HPDE6-E6E7 (cell line): Measurements from ENCODE around the gene NT5C1A.

Experiments used
- DNase-seq: peaks from one replicate; pipeline ENCODE4 v3.0.0; 2011; ENCODE audit warnings: missing footprints; ENCODE audit errors: extremely low spot score

The NT5C1A gene

DNA sequence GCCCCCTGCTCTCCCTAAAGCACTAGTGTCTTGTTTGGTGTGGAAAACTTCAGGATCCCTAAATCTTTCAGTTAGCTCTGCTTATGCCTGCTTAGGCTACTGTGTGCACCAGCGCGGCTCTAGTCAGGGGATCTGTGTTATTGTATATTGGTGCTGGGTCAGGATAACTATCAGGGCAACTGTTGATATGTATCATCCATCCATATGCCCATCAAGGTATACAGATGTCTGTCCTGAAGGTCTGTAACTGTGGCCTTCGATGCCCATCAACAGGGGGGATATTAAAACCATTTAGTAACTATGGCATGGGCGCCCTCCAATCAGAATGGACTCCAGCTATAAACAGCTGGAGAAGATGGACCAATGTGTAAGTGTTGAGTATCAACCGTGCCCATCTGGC, 12.4 kb downstream of the NT5C1A start:
- DNase-seq = no peak

DNA sequence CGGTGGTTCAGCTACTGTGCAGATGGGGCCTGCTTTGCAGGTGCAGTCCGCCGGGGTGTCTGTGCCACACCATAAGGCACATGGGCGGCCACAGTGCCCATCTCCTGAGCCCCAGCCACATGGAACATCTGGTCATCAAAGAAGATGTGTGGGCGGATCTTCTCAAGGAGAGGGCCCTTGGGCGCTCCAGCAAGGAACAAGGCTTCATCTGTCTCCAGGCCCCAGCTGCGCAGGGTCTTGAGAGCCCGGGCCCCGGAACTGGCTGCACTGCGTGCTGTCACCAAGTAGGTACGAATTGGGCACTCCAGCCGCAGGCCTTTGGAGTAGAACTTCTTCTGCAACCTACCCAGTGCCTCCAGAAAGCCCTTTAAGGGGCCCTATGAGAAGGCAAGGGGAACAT, 12.8 kb downstream of the NT5C1A start:
- DNase-seq = no peak

DNA sequence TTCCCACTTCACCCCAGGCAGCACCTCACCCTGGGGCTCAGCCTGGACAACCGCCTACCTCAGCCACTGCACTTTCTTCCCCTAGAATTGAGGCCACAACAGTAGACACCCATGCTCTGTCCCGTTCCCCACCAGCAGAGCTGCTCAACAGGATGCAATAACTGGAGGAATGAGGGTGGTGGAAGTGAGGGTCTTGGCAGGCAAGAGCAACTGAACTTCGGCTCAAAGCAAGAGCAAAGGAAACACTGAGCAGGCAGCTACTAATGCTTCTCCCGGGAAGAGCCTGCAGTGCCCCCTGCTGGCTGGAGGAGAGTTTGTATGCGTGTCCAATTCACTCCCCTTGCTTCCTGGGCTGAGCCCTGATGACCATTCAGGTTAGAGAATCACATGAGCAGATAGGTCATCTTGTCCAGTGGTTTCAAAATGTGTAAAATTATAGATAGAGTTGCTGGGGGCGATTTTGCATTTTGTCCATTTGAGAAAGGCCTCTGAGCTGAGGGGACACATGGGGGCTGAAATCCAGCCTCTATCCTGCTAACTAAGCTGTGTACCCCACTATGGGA, 13.9 kb downstream of the NT5C1A start:
- DNase-seq = no peak

DNA sequence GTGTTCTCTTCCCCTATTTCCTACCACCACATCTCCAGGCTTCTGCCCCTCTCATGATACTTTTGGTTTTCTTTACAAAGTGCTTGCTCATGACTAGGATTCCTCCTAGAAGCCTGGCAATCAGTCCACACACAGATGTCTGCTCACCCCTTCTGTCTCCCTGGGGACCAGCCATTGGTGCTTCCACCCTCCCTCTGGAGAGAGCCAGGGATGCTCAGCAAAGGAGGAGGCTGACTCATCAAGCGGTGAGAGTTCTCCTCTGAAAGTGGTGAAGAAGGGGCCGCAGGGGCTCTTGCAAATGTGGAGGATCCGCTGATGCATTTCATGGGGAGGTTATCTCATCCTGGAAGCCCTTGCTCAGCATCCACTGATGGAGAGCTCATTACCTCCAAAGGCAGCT, 14.5 kb downstream of the NT5C1A start:
- DNase-seq = no peak

DNA sequence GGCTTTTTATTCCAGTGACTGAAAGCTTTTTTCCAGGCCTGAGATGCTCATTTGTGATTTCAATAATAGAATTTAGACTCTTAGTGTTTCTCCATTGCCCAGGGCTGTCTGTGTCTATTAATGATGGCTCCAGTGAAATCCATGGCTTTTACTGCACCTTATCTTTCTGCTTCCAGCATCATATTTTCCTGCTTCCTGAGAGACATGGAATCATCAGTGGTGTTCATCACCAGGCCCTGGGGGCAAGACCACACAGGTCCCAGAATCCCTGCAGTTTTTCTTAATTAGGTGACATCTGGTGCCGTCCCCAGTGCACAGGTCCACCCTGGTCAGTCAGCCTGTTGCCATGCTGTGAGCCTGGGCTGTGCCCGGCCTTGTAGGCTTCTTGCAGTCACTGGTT, 15.5 kb downstream of the NT5C1A start:
- DNase-seq = no peak

DNA sequence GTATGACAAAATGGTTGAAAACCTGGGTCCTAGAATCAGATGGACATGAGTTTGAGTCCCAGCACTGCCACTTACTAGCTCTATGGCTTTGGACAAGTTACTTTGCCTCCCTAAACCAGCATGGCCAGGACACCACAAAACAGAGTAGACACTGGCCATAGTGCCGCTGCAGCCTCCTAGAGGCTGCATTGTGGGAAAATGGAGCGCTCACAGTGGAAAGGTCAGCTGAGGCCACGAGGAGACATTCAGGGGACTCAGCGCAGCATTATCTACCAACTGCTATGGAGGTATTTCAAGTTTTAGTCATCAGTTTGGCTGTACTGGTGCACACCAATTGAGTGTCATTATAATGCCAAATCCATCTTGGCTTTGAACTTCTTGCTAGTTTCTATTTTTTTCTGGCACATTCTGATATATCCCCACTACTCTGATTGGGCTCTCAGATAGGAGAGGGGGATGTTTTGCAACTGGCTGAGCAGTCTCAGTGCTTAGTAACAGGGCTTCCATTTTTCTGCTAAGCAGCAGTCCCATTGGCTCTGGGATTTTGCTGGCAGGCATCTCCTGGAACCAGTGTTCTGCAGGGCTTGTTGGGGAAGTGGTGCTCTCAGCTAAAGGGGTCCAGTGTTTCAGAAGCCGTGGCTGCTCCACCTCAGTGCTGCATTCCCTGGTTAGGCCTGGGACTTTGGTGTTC, 16.2 kb downstream of the NT5C1A start:
- DNase-seq = no peak

GRCh38 chr1:39654291-39654690, 17.6 kb downstream of the NT5C1A start:
- no peak for DNase-seq

- DNase-seq = peak; percentile 55
Measured at GRCh38 chr1:39653546-39654031, 18.3 kb downstream of the NT5C1A start.

DNA sequence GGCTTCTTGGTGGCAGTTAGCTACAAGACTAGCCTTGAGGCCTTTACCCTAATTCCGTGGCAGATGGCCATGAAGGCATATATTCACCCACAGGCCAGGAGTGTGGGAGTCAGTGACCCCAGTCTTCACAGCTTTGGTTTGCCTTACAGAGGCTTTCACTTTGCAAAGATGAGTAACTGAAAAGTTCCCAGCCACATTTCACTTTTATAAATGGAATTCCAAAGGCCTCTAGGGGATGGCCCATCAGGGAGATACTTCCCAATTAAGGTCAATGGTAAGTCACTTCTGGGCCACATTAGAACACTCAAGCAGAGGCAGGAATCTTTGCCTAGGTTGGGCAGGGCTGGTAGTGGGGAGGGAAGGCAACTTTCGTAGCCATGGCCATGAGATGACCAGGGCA, 19.4 kb downstream of the NT5C1A start:
- DNase-seq = no peak

GRCh38 chr1:39652105-39652504, 19.8 kb downstream of the NT5C1A start:
- no peak for DNase-seq

DNA sequence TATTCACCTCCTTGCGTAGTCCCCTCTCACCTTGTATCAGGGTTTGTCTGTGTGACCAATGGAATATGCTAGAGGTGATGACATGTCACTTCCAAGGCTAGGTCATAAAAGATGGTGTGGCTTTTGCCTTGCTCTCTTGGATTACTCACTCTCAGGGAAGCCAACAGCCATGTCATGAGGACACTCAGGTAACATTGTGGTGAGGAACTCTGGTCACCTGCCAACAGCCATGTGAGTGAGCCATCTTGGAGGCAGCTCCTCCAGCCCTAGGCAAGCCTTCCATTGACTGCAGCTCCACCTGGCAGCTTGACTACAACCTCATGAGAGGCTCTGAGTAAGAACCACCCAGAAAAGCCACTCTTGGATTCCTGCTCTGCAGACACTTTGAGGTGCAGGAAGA, 21.5 kb downstream of the NT5C1A start:
- DNase-seq = no peak

DNA sequence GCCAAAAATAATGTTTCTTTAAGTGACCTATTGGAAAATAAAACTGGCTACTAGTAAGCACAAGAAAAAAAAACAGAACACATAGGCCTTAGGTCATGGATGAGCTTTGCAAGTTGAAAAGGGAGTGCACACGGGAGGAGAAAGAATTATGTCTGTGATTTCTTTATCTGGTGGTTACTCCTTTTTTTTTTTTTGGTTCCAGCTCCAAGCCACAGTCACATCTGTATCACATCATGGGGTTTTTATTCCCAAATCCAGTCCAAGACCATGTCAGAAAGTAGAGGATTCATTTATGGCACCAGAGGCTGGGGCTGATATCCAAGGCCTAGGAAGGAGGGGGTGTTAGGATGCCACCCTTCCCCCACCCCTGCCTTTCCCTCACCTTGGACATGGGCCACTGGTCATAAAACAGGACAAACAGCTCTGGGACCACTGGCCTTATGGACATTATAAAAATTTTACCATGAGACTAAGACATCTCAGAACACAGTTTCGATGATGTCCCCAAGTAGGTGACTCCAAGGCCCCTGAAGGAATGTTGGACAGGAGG, 22.2 kb downstream of the NT5C1A start:
- DNase-seq = no peak

GRCh38 chr1:39648496-39648895, 23.4 kb downstream of the NT5C1A start:
- no peak for DNase-seq

DNA sequence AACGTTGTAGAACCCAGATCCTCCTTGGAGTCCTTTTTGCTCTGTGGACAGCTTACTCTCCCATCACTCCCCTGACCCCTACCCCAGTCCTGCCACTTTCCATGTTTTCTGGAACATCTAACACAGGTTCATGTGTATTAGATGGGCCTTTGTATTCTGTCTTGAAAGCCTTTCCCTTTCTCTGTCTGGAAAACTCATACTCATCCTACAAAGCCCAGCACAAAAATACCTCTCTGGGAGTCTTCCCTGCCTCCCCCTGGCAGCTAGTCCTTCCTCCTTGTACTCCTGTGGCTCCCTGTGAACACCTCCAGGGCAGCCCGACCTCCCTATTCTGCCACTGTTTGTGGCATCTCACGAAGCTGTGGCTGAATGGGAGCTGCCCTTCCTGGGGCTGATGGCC, 24.7 kb downstream of the NT5C1A start:
- no peak for DNase-seq

DNA sequence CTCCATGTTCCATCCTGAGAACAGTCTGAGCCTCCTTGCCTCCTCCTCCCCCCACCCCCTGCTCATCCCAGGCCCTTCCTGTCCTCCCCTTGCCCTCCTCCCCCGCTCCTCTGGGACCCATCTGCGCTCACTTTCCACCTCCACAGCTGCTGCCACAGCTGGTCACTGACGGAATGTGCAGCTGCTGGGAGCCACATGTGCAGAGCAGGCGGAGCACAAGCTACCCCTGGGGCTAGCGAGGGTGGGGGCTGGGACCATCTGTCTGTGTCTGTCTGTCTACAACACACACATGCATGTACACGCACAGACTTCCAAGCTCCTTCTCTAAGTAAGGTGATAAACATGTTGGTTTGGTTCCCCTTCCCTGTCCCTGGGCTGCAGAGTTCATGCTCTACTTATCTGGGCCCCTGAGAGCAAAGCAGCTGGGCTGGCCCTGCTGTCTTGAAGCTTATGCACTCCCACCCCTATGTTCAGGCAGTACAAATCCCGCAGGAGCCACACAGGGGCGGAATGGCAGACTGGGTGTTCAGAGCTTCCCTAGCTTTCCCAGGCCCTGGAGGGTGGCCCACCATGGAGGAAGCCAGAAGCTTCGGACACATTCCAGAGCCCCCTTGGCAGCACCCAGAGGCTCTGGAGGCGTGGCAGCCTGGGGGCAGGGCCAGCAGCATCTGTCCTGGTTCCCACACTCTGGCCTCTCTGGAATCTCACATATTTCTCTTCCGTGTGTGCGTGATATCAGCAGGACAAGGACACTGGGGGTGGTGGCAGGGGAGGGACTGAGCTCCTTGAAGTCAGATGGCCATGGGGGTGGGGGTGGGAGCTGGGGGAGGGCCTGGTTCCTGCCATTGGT, 25.4 kb downstream of the NT5C1A start:
- no peak for DNase-seq

DNA sequence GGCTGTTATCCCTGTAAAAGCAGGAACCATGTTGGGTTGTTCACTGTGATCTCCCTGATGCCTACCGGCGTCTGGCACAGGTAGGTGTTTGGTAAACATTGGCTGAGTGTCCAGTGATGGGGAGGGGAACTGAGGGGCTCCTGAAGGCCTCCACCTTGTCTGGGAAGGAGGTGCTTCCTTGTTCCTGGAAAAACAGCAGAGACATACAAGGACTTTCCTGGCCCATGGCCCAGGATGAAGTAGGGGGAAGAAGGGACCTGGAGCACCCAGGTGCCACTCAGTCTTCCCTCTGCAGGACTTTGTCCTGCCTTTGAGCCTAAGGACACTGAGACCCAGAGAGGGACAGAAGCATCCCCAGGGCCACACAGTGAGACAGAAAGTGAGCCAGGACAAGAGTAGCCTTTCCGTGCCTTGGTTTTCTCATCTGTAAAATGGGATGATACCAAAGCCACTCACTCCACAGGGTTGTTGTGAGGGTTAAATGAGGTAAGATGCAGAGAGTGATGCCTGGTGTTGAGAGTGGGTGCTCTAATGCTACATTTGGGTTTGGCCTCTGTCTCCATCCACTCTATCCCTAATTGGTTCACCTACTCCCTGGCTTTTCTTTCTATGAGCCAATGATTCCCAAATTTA, 26.4 kb downstream of the NT5C1A start:
- DNase-seq = no peak

DNA sequence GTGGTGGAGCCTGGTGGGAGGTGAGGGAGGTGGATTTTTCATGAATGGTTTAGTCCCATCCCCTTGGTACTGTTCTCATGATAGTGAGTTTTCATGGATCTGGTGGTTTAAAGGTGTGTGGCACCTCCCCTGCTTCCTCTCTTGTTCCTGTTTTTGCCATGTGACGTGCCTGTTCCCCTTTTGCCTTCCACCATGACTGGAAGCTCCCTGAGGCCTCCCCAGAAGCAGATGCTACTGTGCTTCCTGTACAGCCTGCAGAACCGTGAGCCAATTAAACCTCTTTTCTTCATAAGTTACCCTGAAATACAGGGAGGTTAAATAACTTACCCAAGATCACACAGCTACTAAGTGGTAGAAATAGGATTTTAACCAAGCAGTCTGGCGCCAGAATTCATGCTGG, 28.2 kb downstream of the NT5C1A start:
- no peak for DNase-seq

DNA sequence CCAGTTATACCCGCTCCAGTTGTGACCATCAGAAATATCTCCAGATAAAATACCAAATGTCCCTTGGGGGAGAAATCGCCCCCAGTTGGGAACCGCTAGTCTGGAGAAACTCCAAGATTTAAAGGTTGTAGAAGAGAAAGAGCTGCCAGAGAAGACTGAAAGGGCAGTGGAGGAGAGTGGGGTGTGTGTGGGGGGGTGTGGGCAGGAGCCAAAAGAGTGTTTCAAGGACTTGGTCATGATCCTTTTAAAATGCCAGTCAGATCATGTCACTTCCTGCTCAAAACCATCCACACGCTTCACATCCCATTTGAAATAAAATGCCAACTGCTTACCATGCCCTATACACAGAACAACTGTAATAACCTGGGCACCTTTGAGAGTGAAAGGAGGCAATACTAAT, 29.1 kb downstream of the NT5C1A start:
- DNase-seq = no peak

DNA sequence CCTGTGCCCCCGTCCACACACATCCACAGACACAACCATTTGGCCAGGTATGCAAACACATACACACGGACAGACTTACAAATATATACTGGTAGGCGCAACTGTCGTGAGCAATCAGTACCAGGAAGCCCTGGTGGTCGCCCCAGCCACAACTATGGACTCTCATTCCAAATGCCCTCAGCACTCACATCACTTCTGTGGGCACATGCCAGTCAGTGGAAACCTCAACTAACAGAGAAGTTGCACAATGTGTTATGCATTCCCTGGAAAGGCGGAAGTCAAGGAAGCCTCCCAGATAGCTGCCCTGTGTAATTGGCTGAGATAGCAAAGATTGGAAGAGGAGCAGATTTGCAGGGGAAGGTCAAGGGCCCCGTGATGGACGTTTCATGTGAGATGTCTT, 31.0 kb downstream of the NT5C1A start:
- no peak for DNase-seq

DNA sequence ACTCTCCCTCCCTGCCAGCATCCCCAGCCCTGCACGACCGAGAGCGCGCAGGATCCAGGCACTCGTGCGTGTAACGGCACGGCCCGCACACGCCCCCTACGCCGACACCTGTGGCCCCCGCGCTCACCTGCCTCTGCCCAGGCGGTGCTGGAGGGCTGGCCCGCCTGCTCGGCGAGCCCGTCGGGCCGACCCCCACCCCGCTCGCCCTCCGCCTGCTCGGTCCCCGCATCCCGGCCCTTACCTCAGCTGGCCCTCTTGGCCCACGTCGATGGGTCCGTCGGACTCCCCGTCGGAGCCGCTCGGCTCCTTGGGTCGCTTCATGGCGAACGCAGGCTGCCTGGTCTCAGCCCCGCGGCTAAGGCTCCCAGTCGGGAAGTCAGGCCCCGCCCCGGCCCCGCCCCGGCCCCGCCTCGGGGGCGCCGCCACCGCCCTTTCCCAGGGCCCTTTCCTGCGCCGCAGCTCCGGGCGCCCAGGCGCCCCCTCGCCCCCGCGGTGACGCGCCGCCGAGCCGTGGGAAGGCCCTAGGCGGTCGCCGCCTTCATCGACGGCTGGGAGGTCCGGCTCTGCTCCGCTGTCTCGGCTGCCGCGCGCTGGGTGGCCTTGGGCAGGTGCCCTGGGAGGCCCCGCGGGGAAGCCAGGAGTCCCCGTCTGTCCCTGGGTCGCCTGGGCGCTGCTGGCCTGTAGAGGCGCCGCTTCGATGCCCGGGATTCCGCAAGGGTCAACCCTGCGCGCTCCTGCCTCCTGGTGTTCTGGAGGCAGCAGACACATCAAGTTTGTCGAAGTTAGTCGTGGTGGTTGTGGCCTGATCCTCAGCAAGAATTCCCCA, 32.4 kb downstream of the NT5C1A start, which contains the start of gene HEYL:
TSS of gene HEYL (minus strand) at position 339 of the 826 bp plus-strand sequence. CDS start at position 321, 18 bp downstream.
- DNase-seq = no peak

GRCh38 chr1:39638965-39639304, 33.0 kb downstream of the NT5C1A start:
- DNase-seq = no peak
